GM18873 (cell line): ENCODE data around the gene MVB12A.

Source experiments
- ATAC-seq: cut with Tn5 transposase; IDR thresholded peaks from one replicate; pipeline ENCODE4 v1.9.1; 2021; ENCODE audit warnings: mild to moderate bottlenecking, moderate library complexity, moderate number of reproducible peaks; ENCODE audit not compliant: unreplicated experiment, low FRiP score

MVB12A gene

GRCh38 chr19:17441241-17442021 lies 21.6 kb downstream of the MVB12A start:
- ATAC-seq = no peak

- ATAC-seq = no peak
Measured at GRCh38 chr19:17445526-17446165, 25.8 kb downstream of the MVB12A start.

GRCh38 chr19:17447704-17448130 lies 27.9 kb downstream of the MVB12A start:
- ATAC-seq = no peak

GRCh38 chr19:17448131-17448967 lies 28.5 kb downstream of the MVB12A start, which contains the start of gene TMEM221:
TSS of gene TMEM221 (minus strand) at chr19:17448668. CDS start at chr19:17448462, 206 bp downstream.
- no peak for ATAC-seq

GRCh38 chr19:17450264-17451075 lies 30.6 kb downstream of the MVB12A start:
- no peak for ATAC-seq

- no peak for ATAC-seq
Measured at GRCh38 chr19:17451820-17452219, 32.0 kb downstream of the MVB12A start.

- no peak for ATAC-seq
Measured at GRCh38 chr19:17454576-17455071, 34.8 kb downstream of the MVB12A start.

- no peak for ATAC-seq
Measured at GRCh38 chr19:17455308-17456123, 35.7 kb downstream of the MVB12A start.

GRCh38 chr19:17456127-17456526 lies 36.3 kb downstream of the MVB12A start:
- ATAC-seq = no peak

GRCh38 chr19:17457616-17458015 lies 37.8 kb downstream of the MVB12A start:
- ATAC-seq = no peak

GRCh38 chr19:17458970-17459369 lies 39.1 kb downstream of the MVB12A start:
- ATAC-seq = no peak

GRCh38 chr19:17460372-17461230 lies 40.8 kb downstream of the MVB12A start, which contains the start of gene NXNL1:
TSS of gene NXNL1 (minus strand) at chr19:17460926. CDS start at chr19:17460869, 57 bp downstream.
- no peak for ATAC-seq

GRCh38 chr19:17466487-17466850 lies 46.6 kb downstream of the MVB12A start:
- ATAC-seq = no peak

- no peak for ATAC-seq
Measured at GRCh38 chr19:17467471-17468301, 47.8 kb downstream of the MVB12A start.

- ATAC-seq = no peak
Measured at GRCh38 chr19:17468302-17469091, 48.6 kb downstream of the MVB12A start.

- ATAC-seq = no peak
Measured at GRCh38 chr19:17469092-17469480, 49.2 kb downstream of the MVB12A start.
